ENCODE measurements around the gene ADM. TPM values are rescaled to one million over a fixed set of nuclear protein-coding genes. Genes with fewer than 3 reads are reported as not detected.

The ADM gene
- total RNA-seq (2021) (21.9 and 22.5 TPM in 2 replicates), Bru-seq, nascent RNA (percentile 77 among the genes with signal in this experiment), BruChase-seq, experiment 1, labeled RNA remaining after a 2-hour chase (percentile 83 among the genes with signal in this experiment), BruChase-seq, experiment 2, labeled RNA remaining after a 6-hour chase (percentile 77 among the genes with signal in this experiment)
- long read RNA-seq, transcript ADM-201 (4 exons, 1,885 nt): major isoform, 27 of 31 reads
- long read RNA-seq, partial matches to known transcripts: 0 of 31 reads
- long read RNA-seq, other reads (novel, unspliced or antisense): 1 of 31 reads

- Histone ChIP-seq H3K27ac (peak within 1 kb of the TSS; percentile 98), H3K4me1 (replicated peaks; ENCODE audit: insufficient read depth) (peaks cover 31% of the 10 kb centered on the region), H3K4me2 (peak within 1 kb of the TSS; percentile 93), H3F3A (ENCODE audit: insufficient read depth, low read depth) (peaks cover 59% of the 10 kb centered on the region), H3K27me3 (ENCODE audit: insufficient read depth, low read depth) (no peaks in the 10 kb centered on the region), H3K9me2 (ENCODE audit: insufficient read depth) (no peaks in the 10 kb centered on the region), H3K4me3 (peak within 1 kb of the TSS; percentile 87), H4K20me1 (ENCODE audit: insufficient read depth) (no peaks in the 10 kb centered on the region), H3K36me3 (ENCODE audit: low read depth) (0 out of 2 replicates have a peak, but pooled peaks cover 4% of the 10 kb centered on the region), H2AFZ (peak within 1 kb of the TSS; percentile 79), H3K79me2 (ENCODE audit: low read depth) (peaks cover 64% of the 10 kb centered on the region), H3K9me3 (ENCODE audit: insufficient read depth, low read depth) (no peaks in the 10 kb centered on the region)
- ChIA-PET POLR2A (ENCODE audit: unreplicated experiment) (interaction anchor here (0.5 to 0.9 kb wide), 10 partner anchors 12 to 1695 kb away, joined by 3 to 17 read pairs (median 11); partner anchors contain the start of gene AMPD3), CTCF (interaction anchor here (0.6 to 1.4 kb wide), 7 partner anchors 45 to 546 kb away, joined by 3 to 14 read pairs (median 5); no protein-coding TSS in a partner anchor)
- BruUV-seq (replicated peaks): no TSS peak
- intact Hi-C loops (cut with micrococcal nuclease; ENCODE audit: unreplicated experiment): loop anchor here (1.0 to 10.0 kb wide), 8 partner anchors 48 to 692 kb away; no protein-coding TSS in a partner anchor
- peak; percentile 78 to 85 for DNase-seq
- no peak for TF ChIP-seq EZH2 (IDR thresholded peaks at IDR 0.05; ENCODE audit: low read depth)
- peak; percentile 70 for TF ChIP-seq CTCF (conservative IDR thresholded peaks at IDR 0.05)
Measured at GRCh38 chr11:10304495-10305261, at the start of gene ADM. ADM (plus strand) TSS chr11:10305073; CDS start chr11:10305701, 628 bp downstream.

- no peak for DNase-seq
Measured at GRCh38 chr11:10255388-10256125, 49.3 kb upstream of the ADM start.

More at GRCh38 chr11:10255388-10256125, 49.3 kb upstream of the ADM start:
- Histone ChIP-seq H3K9me2 (ENCODE audit: insufficient read depth) (no peaks in the 10 kb centered on the region), H3F3A (ENCODE audit: insufficient read depth, low read depth) (no peaks in the 10 kb centered on the region), H3K4me3 (no peak overlapping the region), H3K79me2 (ENCODE audit: low read depth) (no peaks in the 10 kb centered on the region), H3K27ac (no peak overlapping the region), H3K36me3 (ENCODE audit: low read depth) (no peaks in the 10 kb centered on the region), H3K27me3 (ENCODE audit: insufficient read depth, low read depth) (no peaks in the 10 kb centered on the region), H3K4me1 (replicated peaks; ENCODE audit: insufficient read depth) (no peaks in the 10 kb centered on the region), H3K9me3 (ENCODE audit: insufficient read depth, low read depth) (no peaks in the 10 kb centered on the region), H2AFZ (no peak overlapping the region), H4K20me1 (ENCODE audit: insufficient read depth) (no peaks in the 10 kb centered on the region), H3K4me2 (no peak overlapping the region)
- CTCF ChIA-PET: no interaction called here
- intact Hi-C loops (cut with micrococcal nuclease; ENCODE audit: unreplicated experiment): no loop called here
- TF ChIP-seq CTCF (conservative IDR thresholded peaks at IDR 0.05) (no peak), EZH2 (IDR thresholded peaks at IDR 0.05; ENCODE audit: low read depth) (no peak)
- BruUV-seq (replicated peaks): no TSS peak
- POLR2A ChIA-PET (ENCODE audit: unreplicated experiment): no interaction called here

Measured in PC-9 (cell line).